ENCODE results near the gene LILRA6.
A peak's percentile ranks its signal among the peaks of the same experiment; 100 is the strongest.
"Not testable (repeated sequence)": the region's sequence is repeated elsewhere in the genome, so short reads cannot be mapped to it uniquely, and the experiment has no call there.

LILRA6 gene

DNA sequence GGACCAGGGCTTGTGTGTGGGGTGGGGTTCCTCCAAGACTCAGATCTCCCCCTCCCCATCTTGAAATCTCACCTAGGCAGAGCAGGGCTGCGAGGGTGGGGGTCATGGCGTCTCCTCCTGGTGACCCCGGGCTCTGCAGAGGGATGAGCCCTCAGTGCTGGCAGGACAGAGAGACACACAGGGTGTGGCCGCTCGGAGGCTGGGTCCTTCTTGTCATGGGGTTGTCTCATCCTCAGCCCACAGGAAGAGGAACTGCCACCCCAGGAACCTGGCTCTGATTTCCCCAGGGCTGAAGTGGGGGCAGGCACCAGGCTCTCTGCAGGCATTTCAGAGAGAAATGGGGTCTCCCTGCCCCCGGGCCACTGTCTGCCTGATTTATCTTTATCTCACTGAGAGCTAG lies at the start of gene LILRA6:
LILRA6 (minus strand) TSS at position 145 of the 400 bp plus-strand sequence.
- not testable (repeated sequence) for DNase-seq (ENCODE audit: low read depth)

DNA sequence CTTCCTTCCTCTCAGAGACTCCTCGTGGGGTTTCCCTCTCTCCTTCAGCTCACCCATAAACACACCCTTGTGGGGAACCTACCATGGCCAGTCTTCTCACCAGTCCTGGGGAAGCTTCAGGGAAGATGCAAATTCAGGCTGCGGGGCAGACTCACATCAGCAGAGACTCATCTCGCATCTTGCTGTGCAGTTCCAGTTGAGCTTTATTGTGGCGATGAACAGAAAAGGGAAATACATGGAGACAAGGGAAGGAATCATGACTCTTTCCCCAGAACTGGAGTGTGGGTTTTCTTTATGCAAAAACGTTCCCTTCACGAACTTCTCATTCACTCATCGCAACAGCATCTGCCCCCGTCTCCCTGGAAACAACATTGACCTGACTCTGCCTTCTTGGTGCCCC lies 46.6 kb upstream of the LILRA6 start:
- DNase-seq (ENCODE audit: low read depth), result not testable (repeated sequence)

DNA sequence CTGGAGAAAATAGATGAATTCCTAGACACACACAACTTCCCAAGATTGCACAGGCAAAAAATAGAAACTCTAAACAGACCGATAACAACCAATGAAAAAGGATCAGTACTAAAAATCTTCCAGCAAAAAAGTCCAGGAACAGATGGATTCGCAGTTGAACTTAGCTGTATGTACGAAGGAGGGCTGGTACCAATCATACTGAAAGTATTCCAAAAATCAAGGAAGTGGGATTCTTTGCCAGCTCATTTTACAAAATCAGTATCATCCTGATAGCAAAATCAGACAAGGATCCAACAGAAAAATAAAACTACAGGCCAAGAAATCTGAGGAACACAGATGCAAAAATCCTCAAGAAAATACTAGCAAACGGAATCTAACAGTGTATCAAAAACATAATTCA lies 44.9 kb upstream of the LILRA6 start:
- DNase-seq (ENCODE audit: low read depth), result no peak

GRCh38 chr19:54286283-54286682 lies 43.7 kb upstream of the LILRA6 start:
- DNase-seq (ENCODE audit: low read depth), result not testable (repeated sequence)

DNA sequence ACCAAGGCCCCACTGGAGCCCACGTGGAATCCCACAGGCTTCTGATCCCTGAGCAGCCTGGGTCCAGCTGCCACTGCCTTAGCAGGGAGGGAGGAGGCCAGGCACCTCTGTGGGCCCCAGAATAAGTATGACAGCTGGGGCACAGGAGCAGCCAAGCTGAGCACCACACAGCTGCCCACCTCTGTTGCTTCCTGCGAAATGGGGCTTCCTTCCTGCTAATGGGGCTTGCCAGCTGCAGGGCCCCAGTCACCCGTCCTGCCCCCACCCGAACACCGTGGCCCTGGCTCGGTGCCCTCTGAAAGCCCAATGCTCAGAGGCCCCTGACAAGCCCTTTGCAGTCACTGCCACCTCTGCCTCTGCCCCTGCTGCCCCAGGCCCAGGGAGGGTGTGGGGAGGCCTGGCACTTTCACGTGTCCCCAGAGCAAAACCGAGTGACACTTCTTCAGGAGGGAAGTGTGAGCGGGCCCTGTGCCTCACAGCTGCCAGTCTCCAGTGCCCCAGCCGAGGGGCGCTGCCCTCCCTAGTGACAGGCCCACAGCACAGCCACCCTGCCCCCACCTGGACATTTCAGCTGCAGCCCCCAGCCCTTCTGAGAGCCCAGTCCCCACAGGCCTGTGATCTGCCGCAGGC lies 43.0 kb upstream of the LILRA6 start:
- DNase-seq (ENCODE audit: low read depth), result not testable (repeated sequence)

DNA sequence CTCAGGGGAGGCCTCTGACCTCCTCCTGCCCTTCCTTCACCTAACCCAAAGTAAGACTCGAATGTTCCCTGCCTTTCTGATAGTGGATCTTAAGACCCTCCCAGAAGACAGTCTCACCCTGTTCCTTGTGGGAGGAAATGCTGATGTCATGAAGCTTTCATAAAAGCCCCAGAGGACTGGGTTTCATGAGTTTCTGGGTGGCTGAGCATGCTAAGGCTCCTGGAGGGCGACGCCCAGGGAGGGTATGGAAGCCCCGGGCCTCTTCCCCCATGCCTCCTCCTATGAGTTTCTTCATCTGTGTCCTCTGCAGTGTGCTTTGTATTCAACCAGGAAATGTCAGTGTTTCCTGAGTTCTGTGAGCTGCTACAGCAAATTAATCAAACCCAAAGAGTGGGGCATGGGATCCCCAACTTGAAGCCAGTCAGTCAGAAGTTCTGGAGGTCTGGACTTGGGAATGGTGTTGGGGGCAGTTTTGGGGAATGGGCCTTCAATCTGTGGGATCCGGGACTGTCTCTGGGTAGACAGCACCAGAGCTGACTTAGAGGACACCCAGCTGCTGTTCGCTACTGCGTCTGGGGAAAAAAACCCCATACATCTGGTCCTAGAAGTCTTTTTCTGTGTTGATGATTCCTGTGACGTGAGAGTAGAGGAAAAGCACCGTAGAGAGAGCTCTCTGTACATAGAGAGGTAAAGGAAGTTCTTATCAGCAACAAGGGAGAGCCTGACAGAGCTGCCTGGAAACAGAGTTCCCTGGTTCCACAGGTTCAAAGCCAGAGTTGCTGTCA lies 40.3 kb upstream of the LILRA6 start:
- no peak for DNase-seq (ENCODE audit: low read depth)

GRCh38 chr19:54281729-54282075 lies 39.1 kb upstream of the LILRA6 start:
- not testable (repeated sequence) for DNase-seq (ENCODE audit: low read depth)

DNA sequence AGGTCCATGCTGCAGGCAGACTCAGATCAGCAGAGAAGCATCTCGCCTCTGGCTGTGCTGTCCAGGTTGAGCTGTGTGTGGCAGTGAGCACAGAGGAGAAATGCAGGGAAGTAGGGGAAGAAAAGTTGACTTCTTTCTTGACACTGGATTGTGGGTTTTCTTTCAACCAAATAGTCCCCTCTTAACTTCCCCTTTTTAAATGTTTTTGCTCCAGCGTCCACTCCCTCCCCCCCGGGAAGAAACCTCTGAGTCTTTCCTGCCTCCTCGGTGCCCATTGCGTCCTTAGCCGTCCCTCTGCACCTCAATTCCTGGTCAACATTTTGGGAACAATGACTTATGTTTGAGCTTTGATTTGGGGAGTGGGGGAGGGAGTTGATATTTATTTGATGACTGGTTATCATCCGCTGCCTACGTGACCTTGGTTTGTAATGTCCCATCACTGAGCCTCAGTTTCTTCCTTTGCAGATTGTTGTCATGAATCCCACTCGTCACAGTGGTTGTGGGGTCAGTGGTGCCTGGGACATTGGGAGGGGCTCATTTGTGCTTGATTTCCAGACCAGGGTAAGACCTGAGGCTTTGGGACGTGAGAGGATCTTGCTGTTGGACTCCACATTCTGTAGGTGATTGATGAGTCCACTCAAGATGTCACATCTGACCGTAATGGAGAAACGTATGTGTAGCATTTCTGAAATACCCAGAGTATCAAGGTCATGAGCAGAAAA lies 38.6 kb upstream of the LILRA6 start, which contains the start of gene LILRB2:
LILRB2 (minus strand) TSS at position 104 of the 722 bp plus-strand sequence. CDS start 614 bp downstream, outside the sequence.
- DNase-seq (ENCODE audit: low read depth), result no peak

DNA sequence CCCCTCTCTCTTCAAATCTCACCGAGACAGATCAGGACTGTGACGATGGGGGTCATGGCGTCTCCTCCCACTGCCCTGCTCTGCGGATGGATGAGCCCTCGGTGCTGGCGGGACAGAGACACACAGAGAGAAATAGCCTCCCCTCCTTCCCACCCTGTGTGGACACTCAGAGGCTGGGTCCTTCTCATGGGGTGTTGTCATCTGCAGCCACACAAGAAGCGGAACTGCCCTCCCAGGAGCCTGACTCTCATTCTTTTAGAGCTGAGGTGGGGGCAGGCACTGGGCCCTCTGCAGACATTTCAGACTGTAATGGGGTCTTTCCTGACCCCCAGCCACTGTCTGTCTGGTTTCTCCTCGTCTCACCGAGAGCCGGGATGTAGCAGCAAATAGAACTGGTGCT lies 37.9 kb upstream of the LILRA6 start:
- not testable (repeated sequence) for DNase-seq (ENCODE audit: low read depth)

DNA sequence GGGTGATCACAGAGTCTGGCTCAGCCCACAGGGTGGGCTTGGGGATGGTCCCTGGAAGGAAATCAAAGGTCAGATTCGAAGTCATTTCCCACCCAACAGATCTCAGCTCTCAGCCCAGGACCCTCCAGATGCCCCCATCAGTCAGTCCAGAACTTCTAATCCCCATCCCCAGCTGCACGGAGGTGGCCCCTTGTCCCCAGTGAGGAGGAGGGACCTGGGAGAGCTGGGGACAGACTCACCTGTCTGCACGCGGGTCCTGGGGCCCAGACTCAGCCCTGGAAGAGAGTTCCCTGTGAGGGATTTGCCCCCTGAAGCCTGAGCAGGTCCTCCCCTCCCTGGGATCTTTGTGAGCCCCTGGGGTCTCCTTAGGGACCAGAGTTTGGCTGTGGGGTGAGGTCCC lies 37.4 kb upstream of the LILRA6 start:
- DNase-seq (ENCODE audit: low read depth), result not testable (repeated sequence)

GRCh38 chr19:54279406-54279962 lies 36.9 kb upstream of the LILRA6 start:
- no peak for DNase-seq (ENCODE audit: low read depth)

DNA sequence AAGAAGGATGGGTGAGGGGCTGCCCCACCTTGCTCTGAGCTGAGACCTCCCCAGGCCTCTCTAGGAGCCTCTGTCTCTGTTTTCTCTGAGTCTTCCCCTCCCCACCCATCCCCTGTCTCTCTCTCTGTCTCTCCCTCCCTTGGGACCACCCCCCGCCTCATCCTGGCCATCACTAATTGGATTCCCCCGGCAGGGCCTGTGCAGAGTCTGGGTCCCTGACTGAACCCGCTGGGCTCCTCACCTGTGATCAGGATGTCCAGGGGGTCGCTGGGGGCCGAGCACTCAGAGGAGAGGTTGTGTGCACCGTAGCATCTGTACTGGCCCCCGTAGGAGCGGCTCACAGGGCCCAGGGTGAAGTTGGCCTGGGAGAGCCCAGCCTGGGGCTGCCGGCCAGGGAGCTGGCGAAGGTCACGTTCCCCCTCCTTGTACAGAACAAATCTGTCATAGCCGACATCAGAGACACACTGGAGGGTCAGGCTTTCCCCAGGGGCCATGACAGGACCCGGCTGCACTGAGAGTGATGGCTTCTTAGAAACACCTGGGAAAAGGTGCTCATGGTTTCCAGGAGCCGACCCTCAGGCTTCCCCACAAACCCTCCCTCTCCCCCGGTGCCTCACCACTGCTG lies 36.1 kb upstream of the LILRA6 start:
- not testable (repeated sequence) for DNase-seq (ENCODE audit: low read depth)

- not testable (repeated sequence) for DNase-seq (ENCODE audit: low read depth)
These were observed 35.5 kb upstream of the LILRA6 start for GRCh38 chr19:54278056-54278455.

DNA sequence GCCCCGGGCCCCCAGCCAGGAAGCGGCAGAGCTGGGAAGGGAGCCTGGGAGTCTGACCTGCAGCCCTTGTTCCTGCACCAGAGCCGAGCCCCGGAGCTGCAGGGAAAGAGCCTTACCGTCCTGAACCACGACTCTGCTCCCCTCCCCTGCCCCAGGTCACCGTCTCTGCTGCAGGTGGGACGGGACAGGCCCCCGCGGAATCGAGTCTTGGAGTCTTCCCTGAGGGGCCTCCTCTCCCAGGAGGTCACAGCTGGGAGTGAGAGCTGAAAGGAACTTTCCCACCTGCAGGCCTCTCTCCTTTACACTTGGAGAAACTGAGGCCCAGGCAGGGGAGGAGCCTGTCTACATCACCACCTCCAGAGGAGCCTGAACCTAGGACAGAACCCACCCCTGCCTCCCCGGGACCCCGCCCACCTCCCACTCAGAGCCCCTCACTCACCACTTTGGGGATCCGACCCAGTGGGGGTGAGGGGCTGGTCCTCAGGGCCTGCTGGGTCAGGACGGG lies 34.6 kb upstream of the LILRA6 start:
- not testable (repeated sequence) for DNase-seq (ENCODE audit: low read depth)

- no peak for DNase-seq (ENCODE audit: low read depth)
These were observed 33.4 kb upstream of the LILRA6 start for GRCh38 chr19:54275951-54276350.

DNA sequence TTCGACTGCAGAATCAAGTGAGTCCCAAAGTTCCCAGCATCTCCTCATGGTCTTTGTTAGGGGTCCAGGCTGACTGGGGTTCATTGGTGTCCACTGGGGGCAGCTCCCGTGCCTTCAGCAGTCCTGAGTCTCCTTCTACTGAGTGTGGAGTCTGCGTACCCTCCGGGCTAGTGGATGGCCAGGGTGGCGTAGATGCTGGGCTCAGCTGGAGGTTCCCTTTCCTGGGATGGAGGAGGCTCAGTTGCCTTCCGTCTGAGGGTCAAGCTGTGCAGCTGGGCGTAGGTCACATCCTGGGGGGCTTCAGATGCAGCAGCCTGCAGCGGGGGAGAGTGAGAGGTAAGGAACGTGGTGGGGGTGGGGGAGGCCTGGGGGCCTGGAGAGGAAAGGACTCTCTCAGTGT lies 31.9 kb upstream of the LILRA6 start:
- DNase-seq (ENCODE audit: low read depth), result not testable (repeated sequence)

GRCh38 chr19:54273821-54274220 lies 31.2 kb upstream of the LILRA6 start:
- DNase-seq (ENCODE audit: low read depth), result no peak

GRCh38 chr19:54272181-54272580 lies 29.6 kb upstream of the LILRA6 start:
- not testable (repeated sequence) for DNase-seq (ENCODE audit: low read depth)

- DNase-seq (ENCODE audit: low read depth), result not testable (repeated sequence)
These were observed 29.0 kb upstream of the LILRA6 start for GRCh38 chr19:54271587-54271986.

- DNase-seq (ENCODE audit: low read depth), result no peak
These were observed 28.5 kb upstream of the LILRA6 start for GRCh38 chr19:54271106-54271505.

DNA sequence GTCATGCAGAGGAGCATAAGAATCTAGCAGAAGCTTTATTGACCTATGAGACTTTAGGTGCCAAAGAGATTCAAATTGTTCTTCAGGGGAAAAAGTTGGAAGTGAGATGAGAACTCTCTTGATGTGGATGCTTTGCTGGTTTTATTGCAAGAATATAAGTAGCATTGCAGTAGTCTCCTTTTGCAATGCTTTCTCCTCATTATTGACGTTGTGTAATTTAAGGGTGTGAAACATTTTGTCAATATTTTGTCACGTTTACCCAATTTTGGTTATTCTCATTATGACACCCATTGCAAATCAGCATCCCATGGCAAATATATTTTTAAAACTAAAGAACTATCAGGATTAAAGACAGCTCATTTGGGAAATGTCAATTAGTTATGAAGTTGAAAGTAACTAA lies 26.3 kb upstream of the LILRA6 start:
- DNase-seq (ENCODE audit: low read depth), result no peak

DNA sequence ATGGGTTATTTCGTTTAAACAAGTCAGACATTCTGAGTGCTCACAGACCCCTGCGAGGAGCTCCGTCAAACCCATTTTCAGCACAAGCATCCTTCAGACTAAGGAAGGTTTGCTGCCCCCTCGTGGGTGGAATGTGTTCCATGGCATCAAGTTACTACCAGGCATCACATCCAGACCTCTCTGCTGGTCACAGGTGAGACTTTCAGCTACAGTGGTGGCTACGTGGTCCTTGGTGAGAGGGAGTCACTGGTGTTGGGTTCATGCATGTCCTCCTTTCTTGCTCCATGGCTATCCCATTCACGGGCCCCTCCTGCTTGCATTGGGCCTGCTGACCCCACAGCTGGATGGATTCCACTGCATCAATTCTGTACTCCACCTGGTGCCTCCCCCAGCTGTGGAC lies 23.5 kb upstream of the LILRA6 start:
- peak; percentile 61 for DNase-seq (ENCODE audit: low read depth)

Data from activated T-cell treated with anti-CD3 and anti-CD28 coated beads for 1 hour (primary cell).